ENCODE results near the gene HELZ. TPM values are rescaled to one million over a fixed set of nuclear protein-coding genes. Genes with fewer than 3 reads are reported as not detected.

The HELZ gene
- total and polyA plus RNA-seq, 2 of the 8 experiments (the other 6 are each of a cell fraction or from before 2014, with no cell fraction given): 10.0 to 48.7 TPM

GRCh38 chr17:67021743-67022450 is 223.1 kb downstream of the HELZ start:
- CTCF ChIA-PET (ENCODE audit: partially characterized antibody): interaction anchor here (0.9 to 3.4 kb wide), 5 partner anchors 9 to 294 kb away, joined by 3 to 15 read pairs (median 6); no protein-coding TSS in a partner anchor
- TF ChIP-seq SP1 (IDR thresholded peaks at IDR 0.05; ENCODE audit: low read depth, low read length): no peak
- no peak for TF ChIP-seq RXRA (IDR thresholded peaks at IDR 0.05; ENCODE audit: insufficient read depth, low read depth, low read length)
- TF ChIP-seq TBP (IDR thresholded peaks at IDR 0.05; ENCODE audit: low read depth, low read length): no peak
- no peak for TF ChIP-seq EGR1 (IDR thresholded peaks at IDR 0.05; ENCODE audit: borderline replicate concordance, low read depth, low read length)
- no peak for TF ChIP-seq RBBP5 (IDR thresholded peaks at IDR 0.05; ENCODE audit: borderline replicate concordance, low read depth, low read length)
- no peak for TF ChIP-seq CTCF (IDR thresholded peaks at IDR 0.05; ENCODE audit: control extremely low read depth in 1 of 3, insufficient read depth in 1 of 3, low read depth in 1 of 3, low read length in 3 of 3)
- no peak for TF ChIP-seq CBX8 (IDR thresholded peaks at IDR 0.05; ENCODE audit: borderline replicate concordance, low read depth, low read length)
- TF ChIP-seq HDAC2 (IDR thresholded peaks at IDR 0.05; ENCODE audit: borderline replicate concordance in 1 of 2, low read depth in 2 of 2, low read length in 2 of 2): no peak
- TF ChIP-seq HDAC6 (IDR thresholded peaks at IDR 0.05; ENCODE audit: low read depth, low read length): no peak
- no peak for TF ChIP-seq TAF1 (IDR thresholded peaks at IDR 0.05; ENCODE audit: low read depth, low read length)

More at GRCh38 chr17:67021743-67022450, 223.1 kb downstream of the HELZ start:
- H2BK20ac ChIP-seq (ENCODE audit: low read length): no peak overlapping the region
- no peaks in the 10 kb centered on the region; the same call in 1 of the 2 replicates for H3K79me1 ChIP-seq (ENCODE audit: low read depth, low read length)
- no peak overlapping the region for H3K4me2 ChIP-seq (ENCODE audit: insufficient read depth in 1 of 2, low read depth in 2 of 2, low read length in 2 of 2)
- H3K23me2 ChIP-seq (ENCODE audit: low read depth, low read length): peaks cover 9% of the 10 kb centered on the region; the same call in 1 of the 2 replicates
- H3K27me3 ChIP-seq (replicated peaks in 1 of 4; ENCODE audit: control insufficient read depth in 3 of 4, extremely low read depth in 1 of 4, insufficient read depth in 3 of 4, low read length in 3 of 4): no peaks in the 10 kb centered on the region
- no peak overlapping the region for H4K5ac ChIP-seq (ENCODE audit: insufficient read length, low read depth, low read length)
- H3K56ac ChIP-seq (replicated peaks; ENCODE audit: insufficient read length, low read depth, low read length): no peak overlapping the region
- H2BK15ac ChIP-seq (ENCODE audit: low read length): no peak overlapping the region
- 82% methylated on average over 12 of the region's 16 CpGs; no CpG with 5 or more reads in 1 of the 2 experiments for WGBS, 2 experiments (ENCODE audit: extremely low coverage in 1 of 2, insufficient coverage in 1 of 2, insufficient read length in 1 of 2, insufficient replicate concordance in 2 of 2, low coverage in 1 of 2, low lambda C conversion rate in 2 of 2, missing lambda C conversion rate in 1 of 2)
- no peak for DNase-seq (ENCODE audit: low read depth in 1 of 2, low spot score in 2 of 2)
- H2AK5ac ChIP-seq (ENCODE audit: low read depth, low read length): no peak overlapping the region
- H2AFZ ChIP-seq (ENCODE audit: low read length): no peak overlapping the region
- no peak overlapping the region for H3K4ac ChIP-seq (replicated peaks; ENCODE audit: insufficient read length, low read depth, low read length)
- no peaks in the 10 kb centered on the region for H3K79me2 ChIP-seq (ENCODE audit: control insufficient read depth in 1 of 2, insufficient read depth in 2 of 2, low read length in 2 of 2)
- H2BK12ac ChIP-seq (ENCODE audit: low read depth, low read length): no peak overlapping the region
- no peak overlapping the region for H3K23ac ChIP-seq (ENCODE audit: insufficient read length)
- no peaks in the 10 kb centered on the region for H3K9me3 ChIP-seq (ENCODE audit: insufficient read depth in 2 of 2, low read depth in 1 of 2, low read length in 1 of 2)
- H3K4me3 ChIP-seq (ENCODE audit: extremely low read depth in 1 of 4, insufficient read depth in 2 of 4, low read depth in 3 of 4, low read length in 4 of 4): no peak overlapping the region
- H3K18ac ChIP-seq (ENCODE audit: extremely low read depth, low read length): no peak overlapping the region; the same call in 1 of the 2 replicates
- no peak overlapping the region for H3K14ac ChIP-seq (ENCODE audit: insufficient read length)
- H2BK5ac ChIP-seq (ENCODE audit: low read depth, low read length): no peak overlapping the region
- H2BK120ac ChIP-seq (replicated peaks; ENCODE audit: low read depth, low read length): no peak overlapping the region
- H4K8ac ChIP-seq (ENCODE audit: extremely low read depth, insufficient read depth, low read length): no peak overlapping the region
- H3K27ac ChIP-seq (ENCODE audit: low read depth, low read length): no peak overlapping the region
- peaks cover 0 to 9% of the 10 kb centered on the region in 2 experiments for H4K20me1 ChIP-seq (replicated peaks in 1 of 2; ENCODE audit: control insufficient read depth in 1 of 2, insufficient read depth in 2 of 2, low read length in 2 of 2)
- no peaks in the 10 kb centered on the region for H3K4me1 ChIP-seq (replicated peaks in 1 of 4; ENCODE audit: control insufficient read depth in 3 of 4, insufficient read depth in 4 of 4, low read length in 3 of 4)
- FAIRE-seq: no peak
- POLR2A ChIA-PET (ENCODE audit: partially characterized antibody): interaction anchor here (1.3 kb wide), 1 partner anchor 9 kb away, joined by 3 read pairs; no protein-coding TSS in a partner anchor
- H3K9ac ChIP-seq (replicated peaks in 1 of 4; ENCODE audit: extremely low read depth in 1 of 4, low read depth in 3 of 4, low read length in 3 of 4): no peak overlapping the region
- no peak overlapping the region for H4K91ac ChIP-seq (replicated peaks; ENCODE audit: insufficient read length, low read length)
- H3K36me3 ChIP-seq (ENCODE audit: control insufficient read depth in 2 of 4, insufficient read depth in 4 of 4, low read length in 3 of 4): no peaks in the 10 kb centered on the region
